NT2/D1 (cell line): ENCODE measurements around the gene DPT.
"Not testable (repeated sequence)": the region's sequence is repeated elsewhere in the genome, so short reads cannot be mapped to it uniquely, and the experiment has no call there.

Experiments used
- DNase-seq: peaks from one replicate; pipeline ENCODE4 v3.0.0-alpha.2; 2011; ENCODE audit warnings: low read depth, low spot score
- H3K27me3 ChIP-seq: 2 replicates; pipeline ENCODE4 v1.6.0; 2011; ENCODE audit warnings: mild to moderate bottlenecking; ENCODE audit not compliant: insufficient read length, insufficient read depth
- H3K36me3 ChIP-seq: 2 replicates; pipeline ENCODE4 v1.6.1; 2011; ENCODE audit warnings: mild to moderate bottlenecking, low read length, mixed read lengths; ENCODE audit not compliant: insufficient read depth, insufficient read length
- H3K4me1 ChIP-seq: 2 replicates; pipeline ENCODE4 v1.5.1; 2011; ENCODE audit not compliant: insufficient read depth, insufficient read length
- H3K4me3 ChIP-seq: 2 replicates; pipeline ENCODE4 v1.5.1; 2011; ENCODE audit warnings: low read depth; ENCODE audit not compliant: insufficient read length
- H3K9ac ChIP-seq: 2 replicates; pipeline ENCODE4 v1.6.0; 2011; ENCODE audit warnings: low read depth; ENCODE audit not compliant: insufficient read length
- H3K9me3 ChIP-seq: 2 replicates; pipeline ENCODE4 v1.5.1; 2011; ENCODE audit warnings: mild to moderate bottlenecking, low read length; ENCODE audit not compliant: insufficient read depth
- SUZ12 ChIP-seq: IDR thresholded peaks from 2 replicates; pipeline ENCODE4 v1.6.1; 2011; ENCODE audit not compliant: insufficient read length, insufficient read depth; ENCODE audit errors: extremely low read depth
- YY1 ChIP-seq: IDR thresholded peaks from 2 replicates; pipeline ENCODE4 v1.6.1; 2011; ENCODE audit not compliant: insufficient read length, insufficient read depth
- ZNF274 ChIP-seq: IDR thresholded peaks from 2 replicates; pipeline ENCODE4 v1.6.1; 2011; ENCODE audit warnings: mild to moderate bottlenecking, low read depth, low read length

Gene DPT

DNA sequence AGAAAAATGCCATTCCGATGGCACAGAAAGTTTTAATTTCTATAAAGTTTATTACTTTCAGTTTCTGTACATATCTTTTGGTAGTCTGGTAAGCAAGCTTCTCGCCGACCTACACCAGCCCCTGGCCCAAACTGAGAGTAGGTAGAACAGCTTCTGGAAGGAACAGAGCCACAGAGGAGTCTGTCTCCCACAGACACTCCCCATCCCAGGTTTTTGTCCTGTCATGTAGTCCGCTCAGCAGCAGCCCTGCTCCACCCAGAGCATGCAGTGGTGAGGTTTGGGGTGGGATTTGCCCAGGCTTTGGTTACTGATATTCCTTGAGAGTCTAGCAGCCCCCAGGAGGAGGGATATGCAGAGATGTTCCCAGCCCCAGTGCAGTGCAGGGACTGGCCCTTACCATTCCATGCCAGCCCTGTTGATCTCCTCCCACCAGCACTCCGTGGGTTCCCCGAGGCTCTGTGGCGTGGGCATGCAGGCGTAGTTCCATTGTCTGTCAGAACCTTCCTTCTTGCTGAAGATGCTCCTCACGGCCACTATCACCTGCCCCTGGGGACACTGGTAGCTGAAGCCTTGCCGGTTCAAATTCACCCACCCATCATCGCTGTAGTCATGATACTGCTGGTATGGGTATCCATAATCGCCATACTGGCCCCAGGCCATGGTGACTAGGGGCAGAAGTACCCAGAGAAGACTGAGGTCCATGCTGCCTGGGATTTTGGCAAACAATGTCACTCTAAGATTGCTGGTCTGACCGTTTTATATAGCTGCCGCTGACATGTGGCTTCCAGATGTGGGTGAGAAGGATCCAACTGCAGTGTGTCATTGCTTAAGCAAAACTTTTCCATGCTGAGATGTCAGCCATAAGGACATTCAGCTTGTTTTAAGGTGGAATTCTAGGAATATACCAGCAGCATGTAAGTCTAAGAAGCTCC is at the start of gene DPT:
TSS of gene DPT (minus strand) at position 734 of the 932 bp plus-strand sequence. CDS start at position 702, 32 bp downstream.
- no peak within 1 kb of the TSS for H3K9ac ChIP-seq
- TF ChIP-seq ZNF274 (no peak), SUZ12 (no peak), YY1 (no peak)
- H3K9me3 ChIP-seq: peaks cover 9% of the 10 kb centered on the region; the same call in 1 of the 2 replicates
- H3K36me3 ChIP-seq: no peaks in the 10 kb centered on the region
- no peak within 1 kb of the TSS for H3K4me3 ChIP-seq
- no peak for DNase-seq
- H3K4me1 ChIP-seq: no peaks in the 10 kb centered on the region
- no peaks in the 10 kb centered on the region for H3K27me3 ChIP-seq

DNA sequence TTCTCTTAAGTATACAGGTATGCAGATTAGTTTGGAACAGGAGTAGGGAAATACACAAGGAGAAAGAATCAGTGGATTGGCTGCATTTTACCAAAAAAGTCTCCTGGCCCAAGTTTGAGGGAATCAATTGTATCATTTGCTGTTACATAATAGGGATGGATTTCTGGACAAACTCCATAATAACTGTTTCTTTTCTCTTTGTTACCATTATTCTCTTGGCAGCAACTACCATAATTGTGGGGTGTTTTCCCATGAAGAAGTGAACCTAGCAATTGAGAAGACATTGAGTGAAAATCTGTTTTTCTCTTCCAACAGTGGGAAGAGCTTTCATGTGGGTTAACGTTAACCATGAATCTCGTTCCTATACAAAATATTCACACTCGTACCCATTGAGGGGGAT is 46.4 kb upstream of the DPT start:
- Histone ChIP-seq H3K4me1 (no peaks in the 10 kb centered on the region), H3K9ac (no peak overlapping the region), H3K27me3 (no peaks in the 10 kb centered on the region), H3K4me3 (no peak overlapping the region), H3K9me3 (no peaks in the 10 kb centered on the region), H3K36me3 (no peaks in the 10 kb centered on the region)
- no peak for DNase-seq
- no peak for TF ChIP-seq YY1
- TF ChIP-seq ZNF274: no peak
- TF ChIP-seq SUZ12: no peak

DNA sequence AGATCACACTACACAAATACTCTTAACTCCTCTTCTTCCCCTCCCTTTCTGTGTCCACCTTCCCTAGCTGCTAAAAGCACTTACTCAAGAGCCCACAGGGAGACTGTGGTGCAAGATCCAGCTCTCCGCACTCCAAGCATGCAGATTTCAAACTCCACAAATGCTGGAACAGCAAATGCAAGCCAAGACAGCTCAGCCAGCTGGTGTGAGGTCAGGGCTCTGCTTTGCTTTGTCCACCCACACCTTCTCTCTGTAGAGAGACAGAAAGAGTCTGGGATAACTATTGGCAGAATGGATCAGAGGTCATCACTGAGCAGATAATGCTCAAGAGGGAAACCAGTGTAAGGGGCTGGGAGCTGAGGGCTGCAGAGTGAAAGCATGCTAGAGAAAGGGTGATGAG is 45.2 kb upstream of the DPT start:
- no peaks in the 10 kb centered on the region for H3K4me1 ChIP-seq
- no peak for DNase-seq
- H3K9me3 ChIP-seq: no peaks in the 10 kb centered on the region
- no peaks in the 10 kb centered on the region for H3K27me3 ChIP-seq
- TF ChIP-seq YY1 (no peak), SUZ12 (no peak), ZNF274 (no peak)
- H3K36me3 ChIP-seq: no peaks in the 10 kb centered on the region
- no peak overlapping the region for H3K4me3 ChIP-seq
- H3K9ac ChIP-seq: no peak overlapping the region

DNA sequence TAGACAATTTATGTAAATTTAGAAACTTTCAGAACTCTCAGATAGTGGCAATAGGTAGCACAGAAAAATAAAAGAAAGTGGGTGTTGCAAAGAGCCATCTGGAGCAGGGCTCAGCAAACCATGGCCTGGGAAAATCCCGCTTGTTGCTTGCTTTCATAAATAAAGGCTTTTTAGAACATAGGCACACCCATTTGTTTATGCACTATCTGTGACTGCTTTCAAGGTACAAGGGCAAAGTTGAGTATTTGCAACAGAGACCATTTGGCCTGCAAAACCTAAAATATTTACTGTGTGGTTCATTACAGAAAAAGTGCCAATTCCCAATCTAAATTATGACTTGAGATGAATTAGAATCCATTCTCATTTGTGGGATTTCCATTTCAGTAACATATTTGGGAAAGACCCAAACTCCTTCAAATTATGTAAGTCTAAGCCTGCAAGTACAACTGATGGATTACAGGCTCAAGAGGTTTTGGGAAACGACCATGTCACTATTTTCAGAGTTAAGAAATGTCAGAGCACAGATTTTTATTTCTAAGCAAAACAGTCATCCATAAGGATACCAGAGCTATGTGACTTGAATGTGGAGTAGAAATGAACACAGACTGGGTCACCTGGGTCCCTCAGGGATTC is 43.5 kb upstream of the DPT start:
- Histone ChIP-seq H3K4me1 (no peaks in the 10 kb centered on the region), H3K9me3 (no peaks in the 10 kb centered on the region)
- no peak for TF ChIP-seq SUZ12
- no peak for TF ChIP-seq YY1
- no peak for TF ChIP-seq ZNF274

DNA sequence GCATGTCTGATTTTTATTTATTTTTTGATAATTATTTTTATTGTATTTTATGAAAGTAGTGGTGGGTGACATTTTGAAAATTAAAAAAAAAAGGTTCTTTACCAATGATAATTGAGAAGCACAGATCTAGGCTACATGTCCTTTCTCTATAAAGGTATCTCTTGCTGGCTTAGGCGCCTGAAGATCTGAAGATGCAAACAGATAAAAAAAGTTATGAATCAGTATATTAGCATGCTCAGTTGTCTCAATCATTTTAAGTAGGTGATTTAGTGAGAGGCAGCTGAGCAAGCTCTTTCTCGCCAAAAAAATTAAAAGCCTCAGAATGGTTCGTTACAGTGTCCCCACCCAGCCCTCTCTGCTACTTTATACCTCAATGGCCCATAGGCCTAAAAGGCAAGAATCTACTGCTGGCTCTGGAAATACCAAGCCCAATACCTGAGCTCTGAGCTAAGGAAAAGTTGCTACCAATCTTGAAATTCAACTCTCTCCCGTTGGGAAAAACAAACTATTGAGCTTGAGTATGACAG is 42.2 kb upstream of the DPT start:
- H3K4me1 ChIP-seq: no peaks in the 10 kb centered on the region
- DNase-seq: no peak
- TF ChIP-seq ZNF274 (no peak), SUZ12 (no peak)

More for the DNA sequence above, 43.5 kb upstream of the DPT start:
- H3K9ac ChIP-seq: no peak overlapping the region
- no peaks in the 10 kb centered on the region for H3K36me3 ChIP-seq
- no peak for DNase-seq
- H3K4me3 ChIP-seq: no peak overlapping the region
- H3K27me3 ChIP-seq: no peaks in the 10 kb centered on the region

DNA sequence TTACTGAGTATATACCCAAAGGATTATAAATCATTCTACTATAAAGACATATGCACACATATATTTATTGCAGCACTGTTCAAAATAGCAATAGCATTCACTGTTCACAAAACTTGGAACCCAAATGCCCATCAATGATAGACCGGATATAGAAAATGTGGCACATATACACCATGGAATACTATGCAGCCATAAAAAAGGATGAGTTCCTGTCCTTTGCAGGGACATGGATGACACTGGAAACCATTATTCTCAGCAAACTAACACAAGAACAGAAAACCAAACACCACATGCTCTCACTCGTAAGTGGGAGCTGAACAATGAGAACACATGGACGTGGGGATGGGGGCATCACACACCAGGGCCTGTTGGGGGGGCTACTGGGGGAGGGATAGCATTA is 40.9 kb upstream of the DPT start:
- not testable (repeated sequence) for H3K9ac ChIP-seq, DNase-seq, H3K36me3 ChIP-seq, H3K9me3 ChIP-seq, H3K27me3 ChIP-seq, H3K4me3 ChIP-seq, H3K4me1 ChIP-seq

More for the DNA sequence above, 42.2 kb upstream of the DPT start:
- Histone ChIP-seq H3K27me3 (no peaks in the 10 kb centered on the region), H3K9me3 (no peaks in the 10 kb centered on the region), H3K4me3 (no peak overlapping the region), H3K9ac (no peak overlapping the region), H3K36me3 (no peaks in the 10 kb centered on the region)

DNA sequence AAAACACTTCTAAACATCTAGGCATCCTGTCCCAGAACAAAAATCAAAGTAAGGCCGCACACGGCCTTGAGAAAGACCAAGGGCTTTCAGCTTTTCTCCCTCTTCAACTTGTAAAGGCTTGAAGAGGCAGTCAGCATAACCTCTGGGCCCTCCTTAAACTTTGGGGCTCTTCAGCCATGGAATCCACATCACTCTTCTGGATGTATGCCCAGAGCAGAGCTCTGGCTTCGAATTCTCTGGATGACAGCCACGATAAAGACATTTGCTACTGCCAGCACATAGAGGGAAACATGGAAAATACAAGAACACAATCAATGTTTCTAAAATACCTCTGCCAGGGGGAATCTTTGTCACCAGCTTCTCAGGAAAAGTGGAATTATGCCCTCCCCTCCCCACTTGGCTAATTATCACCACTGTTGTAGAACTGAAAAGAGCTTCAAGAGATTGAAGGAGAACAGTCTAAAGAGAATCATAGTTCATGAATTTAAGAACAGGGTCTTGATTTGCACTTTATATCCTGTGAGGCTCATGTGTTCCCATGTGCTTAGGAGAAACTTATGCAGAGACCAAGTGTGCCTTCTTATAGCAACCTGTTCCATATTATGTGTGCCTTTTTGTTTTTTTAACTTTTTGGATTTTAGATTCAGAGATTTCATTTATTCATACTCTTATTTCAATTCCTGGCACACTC is 39.0 kb upstream of the DPT start:
- Histone ChIP-seq H3K36me3 (no peaks in the 10 kb centered on the region), H3K27me3 (no peaks in the 10 kb centered on the region), H3K4me1 (no peaks in the 10 kb centered on the region), H3K4me3 (no peak overlapping the region), H3K9ac (no peak overlapping the region), H3K9me3 (no peaks in the 10 kb centered on the region)
- TF ChIP-seq YY1: no peak
- TF ChIP-seq SUZ12: no peak
- no peak for TF ChIP-seq ZNF274
- DNase-seq: no peak
